Epithelial cell of proximal tubule (primary cell): ENCODE measurements around the gene ISCU. TPM values are rescaled to one million over a fixed set of nuclear protein-coding genes. Genes with fewer than 3 reads are reported as not detected.

Source experiments
- DNase-seq: peaks from one replicate; pipeline ENCODE4 v3.0.0-alpha.2; 2011; ENCODE audit warnings: low read depth
- H3K4me3 ChIP-seq: 2 replicates; pipeline ENCODE4 v1.5.1; 2011; ENCODE audit warnings: low read depth, mild to moderate bottlenecking, low read length
- total RNA-seq: library from RNA; depleted of rRNA; stranded (reverse); fragments of >200 nt; gene quantifications from 2 replicates; pipeline ENCODE4 v1.2.3, GENCODE V29; 2015
- TF ChIP-seq, protein P1 (sequence below): conservative IDR thresholded peaks from 2 replicates; pipeline ENCODE4 v1.5.1; 2012; ENCODE audit warnings: low read depth, mild to moderate bottlenecking, low read length

The ISCU gene
- total RNA-seq, 1 donor from 2014 or later, result 128 TPM

DNA sequence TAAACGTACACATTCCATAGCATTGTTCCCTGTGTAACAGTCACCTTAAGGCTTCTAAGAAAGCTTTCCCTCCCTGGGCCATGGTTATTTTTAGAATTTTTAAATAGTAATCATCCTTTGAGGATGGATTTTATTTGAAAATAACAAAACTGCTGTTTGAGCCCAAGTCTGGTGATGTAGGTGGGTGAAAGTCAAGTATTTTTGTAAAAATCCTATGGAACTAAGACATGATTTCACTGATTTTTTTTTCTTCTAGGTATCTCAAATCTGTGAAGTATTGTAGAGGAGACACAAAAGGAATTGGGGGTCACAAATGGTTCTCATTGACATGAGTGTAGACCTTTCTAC lies 1.4 kb downstream of the ISCU start:
- TF ChIP-seq, protein P1, sequence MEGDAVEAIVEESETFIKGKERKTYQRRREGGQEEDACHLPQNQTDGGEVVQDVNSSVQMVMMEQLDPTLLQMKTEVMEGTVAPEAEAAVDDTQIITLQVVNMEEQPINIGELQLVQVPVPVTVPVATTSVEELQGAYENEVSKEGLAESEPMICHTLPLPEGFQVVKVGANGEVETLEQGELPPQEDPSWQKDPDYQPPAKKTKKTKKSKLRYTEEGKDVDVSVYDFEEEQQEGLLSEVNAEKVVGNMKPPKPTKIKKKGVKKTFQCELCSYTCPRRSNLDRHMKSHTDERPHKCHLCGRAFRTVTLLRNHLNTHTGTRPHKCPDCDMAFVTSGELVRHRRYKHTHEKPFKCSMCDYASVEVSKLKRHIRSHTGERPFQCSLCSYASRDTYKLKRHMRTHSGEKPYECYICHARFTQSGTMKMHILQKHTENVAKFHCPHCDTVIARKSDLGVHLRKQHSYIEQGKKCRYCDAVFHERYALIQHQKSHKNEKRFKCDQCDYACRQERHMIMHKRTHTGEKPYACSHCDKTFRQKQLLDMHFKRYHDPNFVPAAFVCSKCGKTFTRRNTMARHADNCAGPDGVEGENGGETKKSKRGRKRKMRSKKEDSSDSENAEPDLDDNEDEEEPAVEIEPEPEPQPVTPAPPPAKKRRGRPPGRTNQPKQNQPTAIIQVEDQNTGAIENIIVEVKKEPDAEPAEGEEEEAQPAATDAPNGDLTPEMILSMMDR, result no peak
- DNase-seq, result no peak
- H3K4me3 ChIP-seq, result peak overlapping the region; percentile 92

DNA sequence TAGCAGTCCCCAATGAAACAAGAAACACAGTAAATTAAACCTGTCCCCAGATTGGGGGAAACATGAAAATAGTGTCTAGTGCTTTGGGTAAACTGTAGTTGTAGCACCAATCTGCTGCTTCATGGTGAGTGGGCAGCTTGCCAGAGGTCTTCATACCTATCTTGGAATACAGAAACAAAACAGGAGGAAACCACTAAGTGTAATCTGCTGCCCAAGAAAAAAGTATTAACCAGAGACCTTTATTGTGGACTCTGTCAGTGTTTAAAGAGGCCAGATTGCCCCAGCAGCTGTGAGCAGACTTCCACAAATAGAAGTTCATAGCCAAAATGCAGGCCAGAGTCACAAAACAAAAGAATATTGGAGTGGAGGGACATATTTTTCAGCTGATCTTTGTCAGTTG lies 2.3 kb downstream of the ISCU start:
- no peak for DNase-seq
- H3K4me3 ChIP-seq, result no peak overlapping the region
- TF ChIP-seq, protein P1, result no peak

DNA sequence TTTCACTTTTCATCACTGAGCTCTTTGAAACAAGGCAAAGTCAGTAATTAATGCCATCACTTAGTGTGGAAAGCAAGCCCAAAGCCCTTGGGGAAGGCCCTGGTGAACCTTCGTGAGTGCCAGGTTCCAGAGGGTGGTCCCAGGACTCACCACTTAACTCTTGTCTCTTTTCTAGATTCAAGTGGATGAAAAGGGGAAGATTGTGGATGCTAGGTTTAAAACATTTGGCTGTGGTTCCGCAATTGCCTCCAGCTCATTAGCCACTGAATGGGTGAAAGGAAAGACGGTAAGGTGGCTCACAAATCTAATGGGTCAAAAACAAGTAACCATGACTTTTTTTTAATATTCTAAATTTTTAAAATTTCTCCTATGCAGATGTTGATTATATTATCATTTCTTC lies 2.8 kb downstream of the ISCU start:
- no peak overlapping the region for H3K4me3 ChIP-seq
- TF ChIP-seq, protein P1, result no peak
- no peak for DNase-seq

DNA sequence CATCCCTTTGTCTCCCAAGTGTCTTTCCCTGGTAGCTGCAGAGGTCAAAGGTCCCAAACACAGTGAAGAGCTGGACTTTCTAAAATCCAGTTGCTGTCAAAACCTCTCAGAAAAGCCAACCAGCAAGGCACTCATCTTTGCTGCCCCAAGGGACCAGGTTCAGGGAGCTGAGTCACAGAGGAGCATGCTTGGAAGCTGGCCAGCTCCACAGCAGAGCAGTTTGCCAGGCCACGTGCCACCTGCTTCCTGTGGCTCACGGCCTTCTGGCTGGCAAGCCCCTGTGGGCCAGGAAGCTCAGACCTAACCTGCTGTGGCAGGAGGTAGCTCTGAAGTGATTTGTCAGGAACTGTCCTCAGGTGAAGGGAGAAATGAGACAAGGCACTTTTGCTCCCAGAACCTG lies 3.6 kb downstream of the ISCU start:
- no peak overlapping the region for H3K4me3 ChIP-seq
- peak; percentile 78 for DNase-seq
- TF ChIP-seq, protein P1, result no peak

GRCh38 chr12:108566452-108566851 lies 4.1 kb downstream of the ISCU start:
- no peak overlapping the region for H3K4me3 ChIP-seq
- DNase-seq, result no peak
- TF ChIP-seq, protein P1, result no peak

DNA sequence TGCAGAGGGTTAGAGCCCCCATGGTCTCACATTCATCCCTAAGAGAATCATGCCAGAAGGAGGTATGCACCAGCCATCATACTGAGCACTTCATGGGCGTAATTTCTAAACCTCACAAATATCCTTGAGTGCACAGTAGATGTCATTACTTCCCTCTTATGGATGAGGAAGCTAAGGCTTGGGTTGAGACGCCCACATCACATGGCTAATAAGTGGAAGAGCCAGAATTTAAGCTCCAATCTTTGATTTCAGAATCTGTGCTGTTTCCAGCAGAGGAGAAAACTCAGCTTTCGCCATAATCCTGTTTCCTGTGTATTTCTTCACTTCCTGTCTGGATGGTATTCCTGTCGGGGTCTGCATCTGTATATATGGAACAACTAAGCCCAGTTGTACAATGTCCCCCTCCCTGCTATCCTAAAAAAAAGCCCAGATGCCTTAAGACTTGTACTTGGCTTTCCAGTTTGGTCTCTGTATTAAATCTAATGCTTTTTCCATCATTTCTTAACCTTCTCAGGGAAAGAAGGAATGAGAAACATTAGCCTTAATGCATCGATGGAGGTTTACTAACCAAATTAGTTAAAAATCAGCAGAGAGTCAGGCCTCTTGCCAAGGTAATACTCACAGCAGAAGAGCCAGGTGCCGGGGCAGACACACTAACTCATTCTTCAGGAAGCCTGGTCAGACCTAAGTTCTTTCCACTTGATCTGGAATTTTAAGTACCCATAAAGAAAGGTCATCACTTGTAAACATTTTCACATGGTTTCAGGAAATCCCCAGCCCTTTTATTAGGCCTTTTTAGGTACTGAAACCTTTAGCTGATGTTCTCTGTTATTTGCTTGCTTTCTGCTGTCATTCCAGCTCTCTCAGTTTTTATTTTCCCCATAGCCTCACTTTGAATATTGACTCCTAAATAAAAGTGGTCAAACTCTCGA lies 5.3 kb downstream of the ISCU start:
- TF ChIP-seq, protein P1, result no peak
- H3K4me3 ChIP-seq, result no peak overlapping the region
- peak; percentile 96 for DNase-seq
